ENCODE data around the gene PHF5A.
A peak's percentile ranks its signal among the peaks of the same experiment; 100 is the strongest.

Gene PHF5A

DNA sequence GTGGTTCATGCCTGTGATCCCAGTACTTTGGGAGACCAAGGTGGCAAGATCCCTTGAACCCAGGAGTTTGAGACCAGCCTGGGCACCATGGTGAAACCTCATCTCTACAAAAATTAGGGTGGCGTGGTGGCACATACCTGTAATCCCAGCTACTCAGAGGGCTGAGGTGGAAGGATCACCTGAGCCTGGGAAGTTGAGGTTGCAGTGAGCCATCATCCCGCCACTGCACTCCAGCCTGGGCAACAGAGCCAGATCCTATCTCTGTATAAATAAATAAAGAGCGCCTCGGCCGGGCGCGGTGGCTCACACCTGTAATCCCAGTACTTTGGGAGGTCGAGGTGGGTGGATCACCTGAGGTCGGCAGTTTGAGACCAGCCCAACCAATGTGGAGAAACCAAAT lies 49.8 kb downstream of the PHF5A start:
- ChIA-PET CTCF (interaction anchor here (1.0 to 2.2 kb wide), 3 partner anchors 16 to 49 kb away, joined by 4 to 6 read pairs (median 4); partner anchors contain the start of gene PHF5A), POLR2A (interaction anchor here (0.6 kb wide), 1 partner anchor 453 kb away, joined by 3 read pairs; no protein-coding TSS in a partner anchor)
- Histone ChIP-seq H3K27ac (ENCODE audit: insufficient read depth in 1 of 2, low read depth in 1 of 2, low read length in 2 of 2, poor library complexity in 1 of 2, severe bottlenecking in 2 of 2) (peak overlapping the region in 1 of 2 experiments; percentile 41), H3K9me3 (ENCODE audit: control extremely low read depth in 1 of 5, control insufficient read depth in 4 of 5, insufficient read depth in 2 of 5, low read depth in 1 of 5, low read length in 4 of 5) (no peaks in the 10 kb centered on the region), H3K4me3 (ENCODE audit: control insufficient read depth in 1 of 7, extremely low read depth in 1 of 7, insufficient read depth in 4 of 7, low read depth in 2 of 7, low read length in 6 of 7) (no peak overlapping the region), H3K36me3 (ENCODE audit: control insufficient read depth in 4 of 4, insufficient read depth in 4 of 4, low read length in 3 of 4) (peaks cover 0 to 15% (median 13%) of the 10 kb centered on the region in 4 experiments), H3K4me1 (ENCODE audit: control extremely low read depth in 1 of 4, control insufficient read depth in 4 of 4, insufficient read depth in 4 of 4, low read length in 3 of 4) (peaks cover 3 to 20% (median 16%) of the 10 kb centered on the region in 4 experiments), H3K27me3 (replicated peaks in 2 of 5; ENCODE audit: control insufficient read depth in 4 of 5, insufficient read depth in 5 of 5, low read length in 4 of 5) (no peaks in the 10 kb centered on the region)
- no peak for DNase-seq
- WGBS (ENCODE audit: insufficient coverage): 100% methylated on average over 8 of the region's 9 CpGs

- Histone ChIP-seq H3K4me3 (ENCODE audit: control insufficient read depth in 1 of 7, extremely low read depth in 1 of 7, insufficient read depth in 4 of 7, low read depth in 2 of 7, low read length in 6 of 7) (no peak overlapping the region), H3K4me1 (ENCODE audit: control extremely low read depth in 1 of 4, control insufficient read depth in 4 of 4, insufficient read depth in 4 of 4, low read length in 3 of 4) (peaks cover 3 to 24% (median 18%) of the 10 kb centered on the region in 4 experiments), H3K36me3 (ENCODE audit: control insufficient read depth in 4 of 4, insufficient read depth in 4 of 4, low read length in 3 of 4) (peaks cover 0 to 10% (median 6%) of the 10 kb centered on the region in 4 experiments), H3K27ac (ENCODE audit: insufficient read depth in 1 of 2, low read depth in 1 of 2, low read length in 2 of 2, poor library complexity in 1 of 2, severe bottlenecking in 2 of 2) (peak overlapping the region in 1 of 2 experiments; percentile 41), H3K9me3 (ENCODE audit: control extremely low read depth in 1 of 5, control insufficient read depth in 4 of 5, insufficient read depth in 2 of 5, low read depth in 1 of 5, low read length in 4 of 5) (no peaks in the 10 kb centered on the region), H3K27me3 (replicated peaks in 2 of 5; ENCODE audit: control insufficient read depth in 4 of 5, insufficient read depth in 5 of 5, low read length in 4 of 5) (no peaks in the 10 kb centered on the region)
- WGBS (ENCODE audit: insufficient coverage): 99% methylated on average over 10 of the region's 13 CpGs
- CTCF ChIA-PET: interaction anchor here (1.0 to 2.2 kb wide), 4 partner anchors 14 to 50 kb away, joined by 4 to 8 read pairs (median 5); partner anchors contain the start of gene PHF5A
- POLR2A ChIA-PET: interaction anchor here (0.6 kb wide), 1 partner anchor 452 kb away, joined by 3 read pairs; no protein-coding TSS in a partner anchor
- DNase-seq: no peak
These were observed 50.7 kb downstream of the PHF5A start for GRCh38 chr22:41417622-41418390.

DNA sequence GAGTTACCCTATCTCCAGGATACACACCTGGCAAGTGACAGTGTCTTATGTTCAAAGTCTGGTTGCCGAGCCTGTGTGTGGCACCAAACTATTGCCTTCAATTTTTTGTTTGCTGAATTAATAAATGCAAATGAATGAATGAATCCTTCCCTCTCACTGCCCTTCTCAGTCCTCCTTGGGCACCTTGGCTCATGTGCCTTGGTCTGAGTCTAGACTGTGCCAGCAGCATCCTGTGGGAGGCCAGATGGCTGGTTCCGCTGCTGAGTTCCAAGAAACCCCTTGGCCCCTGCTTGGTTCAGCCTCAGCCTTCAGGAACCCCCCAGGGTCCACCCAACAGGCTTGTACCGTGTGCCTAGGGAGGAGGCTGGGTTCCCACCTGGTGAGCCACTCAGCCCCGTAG lies 52.9 kb downstream of the PHF5A start:
- Histone ChIP-seq H3K27me3 (replicated peaks in 2 of 5; ENCODE audit: control insufficient read depth in 4 of 5, insufficient read depth in 5 of 5, low read length in 4 of 5) (no peaks in the 10 kb centered on the region), H3K27ac (ENCODE audit: insufficient read depth in 1 of 2, low read depth in 1 of 2, low read length in 2 of 2, poor library complexity in 1 of 2, severe bottlenecking in 2 of 2) (peak overlapping the region in 1 of 2 experiments; percentile 52), H3K4me1 (ENCODE audit: control extremely low read depth in 1 of 4, control insufficient read depth in 4 of 4, insufficient read depth in 4 of 4, low read length in 3 of 4) (peaks cover 3 to 37% (median 26%) of the 10 kb centered on the region in 4 experiments), H3K36me3 (ENCODE audit: control insufficient read depth in 4 of 4, insufficient read depth in 4 of 4, low read length in 3 of 4) (peaks cover 0 to 8% (median 3%) of the 10 kb centered on the region in 4 experiments), H3K9me3 (ENCODE audit: control extremely low read depth in 1 of 5, control insufficient read depth in 4 of 5, insufficient read depth in 2 of 5, low read depth in 1 of 5, low read length in 4 of 5) (no peaks in the 10 kb centered on the region), H3K4me3 (ENCODE audit: control insufficient read depth in 1 of 7, extremely low read depth in 1 of 7, insufficient read depth in 4 of 7, low read depth in 2 of 7, low read length in 6 of 7) (peak overlapping the region in 2 of 7 experiments; percentile 5 to 85)
- WGBS (ENCODE audit: insufficient coverage): 97% methylated on average over 4 of the region's 4 CpGs
- ChIA-PET POLR2A (no interaction called here), CTCF (no interaction called here)
- DNase-seq: no peak

DNA sequence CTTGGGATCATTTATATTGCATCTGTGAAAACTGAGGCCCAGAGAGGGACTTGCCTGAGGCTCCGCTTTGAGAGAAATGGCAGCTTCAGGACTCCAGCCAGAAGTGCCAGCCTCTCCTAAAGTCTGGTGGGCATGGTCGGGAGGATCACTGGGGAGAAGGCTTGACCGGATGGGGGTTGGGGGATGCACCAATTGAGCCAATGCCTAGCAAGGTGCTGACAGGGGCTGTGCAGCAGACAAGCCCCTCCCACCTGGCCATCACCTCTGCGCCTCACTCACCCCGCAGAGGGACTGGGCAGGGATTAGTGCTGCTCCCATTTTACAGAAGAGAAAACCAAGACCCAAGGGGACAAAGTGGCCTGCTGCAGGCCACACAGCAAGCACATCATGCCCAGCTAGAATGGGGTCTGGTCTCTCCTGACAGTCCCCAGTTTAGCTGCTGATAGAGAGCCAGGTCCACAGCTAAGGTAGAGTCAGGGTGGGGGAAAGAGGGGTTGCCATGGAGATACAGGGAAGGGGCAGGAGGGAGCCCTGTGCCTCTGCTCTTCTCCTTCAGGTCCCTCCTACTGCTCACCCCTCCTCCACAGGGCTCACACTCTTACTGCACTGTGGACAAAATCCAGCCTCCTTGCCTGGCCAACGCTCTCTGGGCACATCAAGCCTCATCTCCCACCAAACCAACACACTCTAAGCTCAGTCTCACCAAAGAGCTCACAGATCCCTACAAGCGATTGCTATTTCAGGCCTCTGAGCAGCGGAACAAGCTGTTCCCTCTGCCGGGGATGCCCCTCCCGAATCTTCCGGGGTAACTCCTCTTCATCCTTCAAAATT lies 57.3 kb downstream of the PHF5A start:
- ChIA-PET POLR2A (interaction anchor here (1.0 kb wide), 1 partner anchor 30 kb away, joined by 3 read pairs; the partner anchor contains the start of gene TEF), CTCF (interaction anchor here (0.6 to 1.7 kb wide), 8 partner anchors 23 to 121 kb away, joined by 3 to 9 read pairs (median 3); partner anchors contain the start of genes ACO2 and PHF5A)
- Histone ChIP-seq H3K27ac (ENCODE audit: insufficient read depth in 1 of 2, low read depth in 1 of 2, low read length in 2 of 2, poor library complexity in 1 of 2, severe bottlenecking in 2 of 2) (no peak overlapping the region), H3K36me3 (ENCODE audit: control insufficient read depth in 4 of 4, insufficient read depth in 4 of 4, low read length in 3 of 4) (peaks cover 0 to 2% (median 0%) of the 10 kb centered on the region in 4 experiments), H3K27me3 (replicated peaks in 2 of 5; ENCODE audit: control insufficient read depth in 4 of 5, insufficient read depth in 5 of 5, low read length in 4 of 5) (no peaks in the 10 kb centered on the region), H3K9me3 (ENCODE audit: control extremely low read depth in 1 of 5, control insufficient read depth in 4 of 5, insufficient read depth in 2 of 5, low read depth in 1 of 5, low read length in 4 of 5) (no peaks in the 10 kb centered on the region), H3K4me3 (ENCODE audit: control insufficient read depth in 1 of 7, extremely low read depth in 1 of 7, insufficient read depth in 4 of 7, low read depth in 2 of 7, low read length in 6 of 7) (no peak overlapping the region), H3K4me1 (ENCODE audit: control extremely low read depth in 1 of 4, control insufficient read depth in 4 of 4, insufficient read depth in 4 of 4, low read length in 3 of 4) (peaks cover 3 to 37% (median 26%) of the 10 kb centered on the region in 4 experiments)
- peak in 1 of 3 donors; percentile 15 for DNase-seq
- WGBS (ENCODE audit: insufficient coverage): 98% methylated on average over 11 of the region's 11 CpGs

- H3K27ac ChIP-seq (ENCODE audit: insufficient read depth in 1 of 2, low read depth in 1 of 2, low read length in 2 of 2, poor library complexity in 1 of 2, severe bottlenecking in 2 of 2): no peak overlapping the region
- WGBS (ENCODE audit: insufficient coverage): 100% methylated on average over 4 of the region's 7 CpGs
- H3K4me3 ChIP-seq (ENCODE audit: control insufficient read depth in 1 of 7, extremely low read depth in 1 of 7, insufficient read depth in 4 of 7, low read depth in 2 of 7, low read length in 6 of 7): no peak overlapping the region
- H3K36me3 ChIP-seq (ENCODE audit: control insufficient read depth in 4 of 4, insufficient read depth in 4 of 4, low read length in 3 of 4): no peaks in the 10 kb centered on the region
- H3K27me3 ChIP-seq (replicated peaks in 2 of 5; ENCODE audit: control insufficient read depth in 4 of 5, insufficient read depth in 5 of 5, low read length in 4 of 5): no peaks in the 10 kb centered on the region
- H3K9me3 ChIP-seq (ENCODE audit: control extremely low read depth in 1 of 5, control insufficient read depth in 4 of 5, insufficient read depth in 2 of 5, low read depth in 1 of 5, low read length in 4 of 5): no peaks in the 10 kb centered on the region
- DNase-seq: no peak
- peaks cover 3 to 32% (median 24%) of the 10 kb centered on the region in 4 experiments for H3K4me1 ChIP-seq (ENCODE audit: control extremely low read depth in 1 of 4, control insufficient read depth in 4 of 4, insufficient read depth in 4 of 4, low read length in 3 of 4)
- ChIA-PET POLR2A (no interaction called here), CTCF (interaction anchor here (0.6 to 1.7 kb wide), 4 partner anchors 18 to 117 kb away, joined by 3 to 9 read pairs (median 5); no protein-coding TSS in a partner anchor)
These were observed 58.2 kb downstream of the PHF5A start for GRCh38 chr22:41410311-41410751.
